ENCODE measurements around the gene MYMX.

DNA sequence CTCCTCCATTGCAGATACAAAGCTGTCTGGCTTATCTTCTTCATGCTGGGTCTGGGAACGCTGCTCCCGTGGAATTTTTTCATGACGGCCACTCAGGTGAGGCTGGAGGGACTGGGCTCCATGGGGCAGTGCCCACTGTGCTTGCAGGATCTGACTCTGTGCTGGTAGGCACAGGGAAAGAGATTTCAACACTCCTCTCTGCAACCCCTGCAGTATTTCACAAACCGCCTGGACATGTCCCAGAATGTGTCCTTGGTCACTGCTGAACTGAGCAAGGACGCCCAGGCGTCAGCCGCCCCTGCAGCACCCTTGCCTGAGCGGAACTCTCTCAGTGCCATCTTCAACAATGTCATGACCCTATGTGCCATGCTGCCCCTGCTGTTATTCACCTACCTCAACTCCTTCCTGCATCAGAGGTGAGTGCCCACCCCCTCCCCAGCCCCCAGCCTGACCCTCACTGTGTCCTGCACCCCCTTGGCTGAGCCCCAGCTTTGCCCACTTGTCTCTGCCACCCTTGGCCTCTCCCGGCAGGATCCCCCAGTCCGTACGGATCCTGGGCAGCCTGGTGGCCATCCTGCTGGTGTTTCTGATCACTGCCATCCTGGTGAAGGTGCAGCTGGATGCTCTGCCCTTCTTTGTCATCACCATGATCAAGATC is 12.8 kb downstream of the MYMX start:
- no peak for TF ChIP-seq ZC3H11A (IDR thresholded peaks at IDR 0.05)
- TF ChIP-seq, protein P1, sequence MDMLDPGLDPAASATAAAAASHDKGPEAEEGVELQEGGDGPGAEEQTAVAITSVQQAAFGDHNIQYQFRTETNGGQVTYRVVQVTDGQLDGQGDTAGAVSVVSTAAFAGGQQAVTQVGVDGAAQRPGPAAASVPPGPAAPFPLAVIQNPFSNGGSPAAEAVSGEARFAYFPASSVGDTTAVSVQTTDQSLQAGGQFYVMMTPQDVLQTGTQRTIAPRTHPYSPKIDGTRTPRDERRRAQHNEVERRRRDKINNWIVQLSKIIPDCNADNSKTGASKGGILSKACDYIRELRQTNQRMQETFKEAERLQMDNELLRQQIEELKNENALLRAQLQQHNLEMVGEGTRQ (IDR thresholded peaks at IDR 0.05), result no peak
- TF ChIP-seq, protein P2, sequence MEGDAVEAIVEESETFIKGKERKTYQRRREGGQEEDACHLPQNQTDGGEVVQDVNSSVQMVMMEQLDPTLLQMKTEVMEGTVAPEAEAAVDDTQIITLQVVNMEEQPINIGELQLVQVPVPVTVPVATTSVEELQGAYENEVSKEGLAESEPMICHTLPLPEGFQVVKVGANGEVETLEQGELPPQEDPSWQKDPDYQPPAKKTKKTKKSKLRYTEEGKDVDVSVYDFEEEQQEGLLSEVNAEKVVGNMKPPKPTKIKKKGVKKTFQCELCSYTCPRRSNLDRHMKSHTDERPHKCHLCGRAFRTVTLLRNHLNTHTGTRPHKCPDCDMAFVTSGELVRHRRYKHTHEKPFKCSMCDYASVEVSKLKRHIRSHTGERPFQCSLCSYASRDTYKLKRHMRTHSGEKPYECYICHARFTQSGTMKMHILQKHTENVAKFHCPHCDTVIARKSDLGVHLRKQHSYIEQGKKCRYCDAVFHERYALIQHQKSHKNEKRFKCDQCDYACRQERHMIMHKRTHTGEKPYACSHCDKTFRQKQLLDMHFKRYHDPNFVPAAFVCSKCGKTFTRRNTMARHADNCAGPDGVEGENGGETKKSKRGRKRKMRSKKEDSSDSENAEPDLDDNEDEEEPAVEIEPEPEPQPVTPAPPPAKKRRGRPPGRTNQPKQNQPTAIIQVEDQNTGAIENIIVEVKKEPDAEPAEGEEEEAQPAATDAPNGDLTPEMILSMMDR (IDR thresholded peaks at IDR 0.05), result no peak
- TF ChIP-seq ZNF302 (CRISPR knock-in tag; IDR thresholded peaks at IDR 0.05), result no peak
- no peak for TF ChIP-seq FOXS1 (CRISPR knock-in tag; IDR thresholded peaks at IDR 0.05)
- no peak for TF ChIP-seq FOSL2 (IDR thresholded peaks at IDR 0.05)
- no peak for TF ChIP-seq FOSL2 (CRISPR knock-in tag; IDR thresholded peaks at IDR 0.05)
- no peak for TF ChIP-seq MAFK (IDR thresholded peaks at IDR 0.05; ENCODE audit: partially characterized antibody)

Measured in A549 (cell line).